Astrocyte (in vitro differentiated cells and primary cell): Measurements from ENCODE around the gene TAS2R42.

Experiments used
- EZH2 ChIP-seq: IDR thresholded peaks from 2 replicates; pipeline ENCODE4 v1.6.1; 2012; ENCODE audit warnings: mild to moderate bottlenecking, low read length, inconsistent platforms; ENCODE audit not compliant: insufficient read depth
- TF ChIP-seq, protein P1 (sequence below): IDR thresholded peaks from 2 replicates; pipeline ENCODE4 v1.5.1; 2011; ENCODE audit warnings: low read depth, mild to moderate bottlenecking, inconsistent platforms, low read length, moderate library complexity; ENCODE audit not compliant: insufficient read depth

GRCh38 chr12:11178250-11178649, 8.5 kb downstream of the TAS2R42 start:
- TF ChIP-seq, protein P1, sequence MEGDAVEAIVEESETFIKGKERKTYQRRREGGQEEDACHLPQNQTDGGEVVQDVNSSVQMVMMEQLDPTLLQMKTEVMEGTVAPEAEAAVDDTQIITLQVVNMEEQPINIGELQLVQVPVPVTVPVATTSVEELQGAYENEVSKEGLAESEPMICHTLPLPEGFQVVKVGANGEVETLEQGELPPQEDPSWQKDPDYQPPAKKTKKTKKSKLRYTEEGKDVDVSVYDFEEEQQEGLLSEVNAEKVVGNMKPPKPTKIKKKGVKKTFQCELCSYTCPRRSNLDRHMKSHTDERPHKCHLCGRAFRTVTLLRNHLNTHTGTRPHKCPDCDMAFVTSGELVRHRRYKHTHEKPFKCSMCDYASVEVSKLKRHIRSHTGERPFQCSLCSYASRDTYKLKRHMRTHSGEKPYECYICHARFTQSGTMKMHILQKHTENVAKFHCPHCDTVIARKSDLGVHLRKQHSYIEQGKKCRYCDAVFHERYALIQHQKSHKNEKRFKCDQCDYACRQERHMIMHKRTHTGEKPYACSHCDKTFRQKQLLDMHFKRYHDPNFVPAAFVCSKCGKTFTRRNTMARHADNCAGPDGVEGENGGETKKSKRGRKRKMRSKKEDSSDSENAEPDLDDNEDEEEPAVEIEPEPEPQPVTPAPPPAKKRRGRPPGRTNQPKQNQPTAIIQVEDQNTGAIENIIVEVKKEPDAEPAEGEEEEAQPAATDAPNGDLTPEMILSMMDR, result no peak
- no peak for TF ChIP-seq EZH2
